Activated naive CD4-positive, alpha-beta T cell treated with Interleukin-2 at 50 U/mL for 16 hours (primary cell): ENCODE results near the gene NODAL.
"Not testable (repeated sequence)": the region's sequence is repeated elsewhere in the genome, so short reads cannot be mapped to it uniquely, and the experiment has no call there.

Source experiments
- DNase-seq: peaks from one replicate; pipeline ENCODE4 v3.0.0-alpha.2; 2020

Gene NODAL

DNA sequence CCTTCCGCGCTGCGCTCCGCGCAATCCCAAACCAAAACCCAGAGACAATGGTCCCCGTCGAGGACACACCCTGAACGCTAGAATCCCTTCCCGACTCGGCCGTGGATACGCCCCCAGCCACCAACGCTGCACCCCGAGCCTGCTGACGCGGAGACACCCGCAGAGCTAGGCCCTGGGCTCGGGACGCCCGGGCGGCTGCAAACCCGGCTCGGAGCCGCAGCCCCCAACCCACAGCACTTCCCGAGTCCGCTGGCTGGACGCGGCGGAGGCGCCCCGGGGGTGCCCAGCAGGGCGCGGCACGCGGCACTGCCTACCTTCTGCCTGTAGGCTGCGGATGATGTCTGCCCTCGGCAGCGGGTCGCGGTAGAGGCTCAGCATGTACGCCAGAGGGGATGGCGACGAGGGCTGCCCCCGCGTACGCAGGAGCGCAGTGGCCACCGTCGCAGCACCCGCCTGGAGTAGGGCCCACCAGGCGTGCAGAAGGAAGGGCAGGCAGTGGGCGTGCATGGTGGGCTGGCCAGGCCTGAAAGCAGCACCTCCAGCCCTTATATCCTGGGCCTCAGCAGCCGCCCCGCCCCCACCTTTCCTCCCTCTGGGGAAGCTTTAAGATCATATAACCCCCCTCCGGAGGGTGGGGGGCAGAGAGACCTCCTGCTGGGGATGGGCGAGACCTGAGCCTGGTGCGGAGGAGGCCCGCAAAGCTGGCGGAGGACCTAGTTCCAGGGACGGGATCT lies at the start of gene NODAL:
TSS of gene NODAL (minus strand) at position 521 of the 734 bp plus-strand sequence. CDS start at position 507, 14 bp downstream.
- DNase-seq = no peak

DNA sequence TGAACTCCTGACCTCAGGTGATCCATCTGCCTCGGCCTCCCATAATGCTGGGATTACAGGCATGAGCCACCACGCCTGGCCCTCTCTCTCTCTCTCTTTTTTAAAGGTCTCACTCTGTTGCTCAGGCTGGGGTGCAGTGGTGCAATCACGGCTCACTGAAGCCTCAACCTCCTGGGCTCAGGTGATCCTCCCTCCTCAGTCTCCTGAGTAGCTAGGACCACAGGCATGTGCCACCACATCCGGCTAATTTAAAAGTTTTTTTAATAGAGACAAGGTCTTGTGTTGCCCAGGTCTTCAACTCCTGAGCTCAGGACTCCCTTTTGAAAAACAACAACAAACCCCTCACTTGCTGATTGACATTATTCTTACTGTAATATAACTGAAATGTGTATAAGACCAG lies 48.7 kb upstream of the NODAL start:
- DNase-seq = no peak

DNA sequence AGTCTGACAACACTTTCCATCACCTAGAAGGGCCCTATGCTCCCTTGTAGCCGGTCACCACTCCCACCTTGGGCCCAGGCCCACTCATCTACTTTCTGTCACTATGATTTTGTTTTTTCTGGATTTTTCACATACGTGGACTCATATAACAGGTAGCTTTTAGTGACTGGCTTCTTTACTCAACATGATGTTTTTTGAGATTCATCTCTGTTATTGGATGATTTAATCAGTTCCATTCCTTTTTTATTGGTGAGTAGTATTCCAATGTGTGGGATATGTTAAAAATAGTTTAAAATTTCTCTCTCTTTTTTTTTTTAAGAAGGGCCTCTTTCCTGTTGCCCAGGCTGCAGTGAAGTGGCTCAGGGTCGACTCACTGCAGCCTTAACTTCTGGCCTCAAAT lies 46.3 kb upstream of the NODAL start:
- DNase-seq = no peak

DNA sequence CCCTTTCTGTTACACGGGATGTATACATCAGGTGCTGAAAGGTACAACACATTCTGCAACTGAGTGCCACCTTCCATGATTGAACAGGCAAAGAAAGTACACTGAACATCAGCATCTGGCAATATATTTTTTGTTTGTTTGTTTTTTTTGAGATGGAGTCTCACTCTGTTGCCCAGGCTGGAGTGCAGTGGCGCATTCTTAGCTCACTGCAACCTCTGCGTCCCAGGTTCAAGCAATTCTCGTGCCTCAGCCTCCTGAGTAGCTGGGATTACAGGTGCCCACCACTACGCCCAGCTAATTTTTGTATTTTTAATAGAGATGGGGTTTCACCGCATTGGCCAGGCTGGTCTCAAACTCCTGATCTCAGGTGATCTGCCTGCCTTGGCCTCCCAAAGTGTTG lies 42.4 kb upstream of the NODAL start:
- DNase-seq = not testable (repeated sequence)

DNA sequence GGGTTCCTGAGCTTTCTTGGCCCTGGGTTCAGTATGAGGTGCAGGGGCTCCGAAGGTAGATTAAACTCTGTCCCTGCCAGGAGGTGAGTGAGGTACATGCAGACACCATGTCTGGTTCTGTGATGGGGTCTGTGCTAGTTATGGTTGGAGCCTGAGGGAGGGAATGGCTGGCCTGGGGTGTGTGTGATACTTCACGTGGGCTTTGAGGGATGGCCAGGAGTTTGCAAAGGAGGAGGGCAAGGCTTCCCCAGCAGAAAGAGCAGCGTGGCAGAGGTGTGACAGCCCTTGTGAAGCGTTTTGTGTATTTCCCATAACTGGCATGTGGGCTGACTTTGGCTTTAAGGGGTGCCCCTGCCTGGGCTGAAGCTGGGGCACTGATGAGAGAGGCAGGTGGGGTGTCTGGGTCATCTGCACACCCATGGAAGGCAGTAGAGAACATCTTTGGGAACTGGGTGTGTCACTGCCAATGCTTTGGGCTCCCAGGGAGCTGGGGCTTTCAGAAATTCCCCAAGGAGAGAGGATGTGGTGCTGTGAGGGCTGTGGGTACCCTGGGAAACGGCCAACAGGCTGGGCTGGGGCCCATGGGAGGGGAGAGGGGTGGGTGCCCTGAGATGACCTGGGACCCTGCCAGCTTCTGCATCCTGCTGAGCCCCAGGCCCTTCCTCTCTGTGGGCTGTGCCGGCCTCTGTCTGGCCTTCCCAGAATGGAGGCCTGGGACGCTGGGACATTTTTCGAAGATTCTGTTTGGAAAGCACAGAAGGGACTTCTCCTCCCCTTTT lies 41.7 kb upstream of the NODAL start:
- no peak for DNase-seq

DNA sequence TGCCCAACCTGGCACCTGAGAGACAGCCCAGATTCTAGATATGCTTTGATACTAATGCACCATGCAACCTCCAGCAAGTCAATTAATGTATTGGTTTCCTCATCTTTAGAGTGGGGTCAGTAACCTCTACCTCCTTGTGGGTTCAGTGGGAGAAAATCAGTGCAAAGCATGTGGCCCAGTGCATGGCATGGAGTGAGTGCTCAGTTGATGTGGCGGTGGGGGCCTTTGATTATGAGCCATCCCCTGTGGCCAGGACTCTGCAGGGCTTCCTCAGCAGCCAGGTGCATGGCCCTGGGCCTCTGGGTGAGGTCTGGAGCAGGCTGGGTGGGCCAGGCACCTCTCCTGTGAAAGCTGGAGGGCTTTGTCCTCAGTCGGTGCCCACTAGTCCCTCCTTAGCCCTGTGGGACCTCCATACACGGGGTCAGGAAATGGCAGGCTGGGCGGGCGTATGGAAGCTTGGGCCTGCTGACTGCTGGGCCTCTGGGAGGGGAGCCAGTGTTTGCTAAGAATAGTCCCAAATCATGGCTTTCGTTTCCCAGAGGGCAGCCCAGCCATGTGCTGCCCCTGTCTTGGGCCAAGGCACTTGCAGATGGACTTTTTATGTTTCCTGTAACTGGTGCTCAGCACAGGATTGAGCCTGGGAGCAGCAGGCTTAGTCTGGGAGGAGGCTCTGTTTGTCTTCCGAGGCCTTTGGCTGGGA lies 40.5 kb upstream of the NODAL start:
- no peak for DNase-seq

DNA sequence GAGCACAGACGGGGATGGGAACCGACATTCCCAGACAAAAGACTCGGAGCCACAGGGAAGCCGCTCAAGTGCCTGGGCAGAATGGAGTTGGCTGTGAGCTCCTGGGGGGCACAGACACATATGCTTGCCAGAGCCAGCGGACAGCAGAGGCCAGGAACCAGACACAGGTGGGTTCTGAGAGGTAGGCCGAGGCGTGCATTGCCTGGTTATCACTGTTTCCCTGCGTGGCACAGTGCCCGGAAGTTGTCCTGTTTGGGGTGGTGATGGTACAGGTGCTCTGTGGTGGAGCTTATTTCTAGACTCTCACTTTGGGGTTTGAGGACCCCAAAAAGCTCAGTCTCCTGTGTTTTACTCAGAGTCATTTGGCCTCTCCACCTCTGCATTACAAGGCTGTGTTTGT lies 39.6 kb upstream of the NODAL start:
- DNase-seq = no peak

DNA sequence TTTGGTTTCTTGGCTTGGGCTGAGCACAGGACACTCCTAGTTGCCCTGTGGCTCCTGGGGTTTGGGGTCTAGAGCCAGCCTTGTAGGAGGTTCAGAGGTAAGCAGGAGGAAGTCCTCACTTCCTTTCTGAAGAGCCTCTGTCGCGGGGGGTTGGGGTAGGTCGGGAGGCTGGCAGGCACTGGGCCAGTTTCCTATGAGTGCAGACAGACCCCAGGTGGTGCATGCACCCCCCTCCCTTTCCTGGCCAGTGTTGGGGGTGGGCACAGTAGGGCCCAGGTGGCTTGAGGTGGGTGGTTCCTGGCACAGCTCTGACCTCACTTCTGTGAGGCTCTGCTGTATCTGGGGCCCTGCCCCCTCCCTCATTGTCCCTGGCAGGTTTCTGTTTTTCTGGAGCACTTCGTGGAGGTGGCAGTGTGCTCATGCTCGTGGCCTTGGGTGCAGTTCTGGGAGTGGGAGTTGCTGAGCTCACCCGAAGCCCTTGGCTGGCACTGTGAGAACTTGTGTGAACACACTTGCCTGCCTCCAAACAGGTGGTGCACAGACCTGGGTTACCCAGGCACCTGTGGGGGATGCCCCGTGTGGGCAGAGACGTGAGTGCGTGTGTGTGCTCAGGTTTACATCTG lies 38.9 kb upstream of the NODAL start:
- peak; percentile 15 for DNase-seq

DNA sequence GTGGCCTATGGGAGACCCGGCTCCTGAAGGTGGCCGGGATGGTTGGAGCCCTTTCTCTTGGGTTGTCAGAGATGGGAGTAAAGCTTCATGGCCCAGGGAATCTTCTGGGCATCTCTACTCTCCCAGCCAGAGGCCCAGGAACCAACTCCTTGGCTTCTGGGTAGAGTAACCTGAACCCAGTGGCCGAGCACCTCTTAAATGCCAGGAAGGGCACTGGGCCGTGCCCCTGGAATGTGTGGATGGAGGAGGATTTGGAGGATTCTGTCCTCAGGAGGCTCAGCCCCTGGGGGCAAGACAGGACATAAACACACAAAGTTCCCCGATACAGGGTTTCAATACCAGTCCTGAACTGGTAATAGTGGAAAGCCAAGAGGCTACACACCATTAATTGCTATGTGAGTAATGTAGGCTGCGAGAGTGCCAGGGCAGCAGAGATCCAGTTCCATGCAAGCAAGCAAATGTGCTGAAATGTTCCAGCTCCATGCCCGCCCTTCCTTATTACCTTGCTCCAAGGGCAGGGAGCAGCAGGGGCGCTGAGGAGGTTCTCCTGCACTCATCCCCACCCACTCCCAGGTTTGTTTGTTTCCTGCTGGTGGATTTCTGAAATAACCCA lies 38.3 kb upstream of the NODAL start:
- no peak for DNase-seq

DNA sequence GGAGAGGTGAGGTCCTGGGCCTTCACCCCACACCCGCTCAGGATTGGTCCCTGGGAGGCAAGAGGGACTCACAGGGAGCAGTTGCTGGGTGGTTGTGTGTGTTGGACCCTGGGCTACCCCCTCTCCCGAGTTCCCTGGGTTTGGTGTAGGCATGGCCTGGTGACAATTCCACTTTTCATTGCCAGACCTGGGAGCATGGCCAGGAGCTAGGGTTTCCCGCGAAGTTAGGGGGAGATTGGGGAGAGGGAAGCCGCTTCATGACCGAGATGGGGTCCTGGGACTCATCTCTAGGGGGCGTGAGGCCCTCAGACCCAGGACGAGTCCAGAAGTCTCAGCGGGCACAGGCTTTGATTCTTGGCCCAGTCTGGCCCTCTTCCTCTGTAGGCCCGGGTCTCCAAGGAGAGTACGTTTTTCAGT lies 37.7 kb upstream of the NODAL start:
- DNase-seq = no peak

DNA sequence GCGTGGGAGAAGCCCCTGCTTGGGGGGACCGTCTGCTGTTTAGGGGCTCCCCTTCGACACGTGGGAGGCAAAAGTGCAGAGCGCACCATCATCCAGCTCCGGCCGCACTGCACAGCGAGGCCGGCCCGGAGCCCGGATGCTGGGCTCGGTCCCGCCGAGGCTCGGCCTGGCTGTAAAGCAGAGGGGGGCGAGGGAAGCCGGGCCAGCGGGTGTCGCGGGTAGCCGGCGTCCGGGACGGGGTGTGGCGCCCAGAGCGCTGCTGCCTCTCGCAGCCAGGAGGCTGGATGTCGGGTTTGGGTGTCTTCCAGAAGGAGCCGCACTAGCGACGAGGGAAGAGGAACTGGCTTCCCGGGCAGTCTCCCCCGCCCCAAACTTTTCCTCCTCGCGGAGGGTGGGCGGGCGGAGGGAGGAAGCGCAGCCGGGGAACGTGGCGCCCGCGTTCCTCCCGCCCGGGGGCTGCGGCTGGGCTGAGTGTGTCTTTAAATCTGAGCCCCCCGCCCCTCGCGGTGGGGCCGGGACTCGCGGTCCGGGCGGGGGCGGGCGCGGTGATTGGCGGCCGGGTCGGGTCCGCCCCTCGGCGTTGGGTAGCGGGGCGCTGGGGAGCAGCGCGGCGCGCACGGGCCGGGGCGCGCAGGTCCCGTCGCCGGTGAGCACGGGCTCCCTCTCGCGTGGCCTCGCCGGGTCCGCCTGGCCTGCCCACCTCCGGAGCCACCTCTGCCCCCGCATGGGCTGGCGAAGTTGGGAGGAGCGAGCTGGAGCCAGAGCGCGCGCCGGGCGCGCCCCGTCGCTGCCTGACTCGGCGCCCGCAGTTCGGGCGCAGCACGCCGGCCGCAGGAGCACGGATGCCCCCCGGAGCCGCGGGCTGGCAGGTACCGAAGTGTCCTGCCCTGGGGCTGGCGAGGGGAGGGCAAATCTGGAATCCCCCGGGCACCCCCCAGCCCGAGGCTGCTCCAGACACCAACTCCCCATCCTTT lies 37.0 kb upstream of the NODAL start, which contains the start of gene PALD1:
TSS of gene PALD1 (plus strand) at position 577 of the 974 bp plus-strand sequence. CDS start 47,185 bp downstream, outside the sequence.
- DNase-seq = peak; percentile 50

DNA sequence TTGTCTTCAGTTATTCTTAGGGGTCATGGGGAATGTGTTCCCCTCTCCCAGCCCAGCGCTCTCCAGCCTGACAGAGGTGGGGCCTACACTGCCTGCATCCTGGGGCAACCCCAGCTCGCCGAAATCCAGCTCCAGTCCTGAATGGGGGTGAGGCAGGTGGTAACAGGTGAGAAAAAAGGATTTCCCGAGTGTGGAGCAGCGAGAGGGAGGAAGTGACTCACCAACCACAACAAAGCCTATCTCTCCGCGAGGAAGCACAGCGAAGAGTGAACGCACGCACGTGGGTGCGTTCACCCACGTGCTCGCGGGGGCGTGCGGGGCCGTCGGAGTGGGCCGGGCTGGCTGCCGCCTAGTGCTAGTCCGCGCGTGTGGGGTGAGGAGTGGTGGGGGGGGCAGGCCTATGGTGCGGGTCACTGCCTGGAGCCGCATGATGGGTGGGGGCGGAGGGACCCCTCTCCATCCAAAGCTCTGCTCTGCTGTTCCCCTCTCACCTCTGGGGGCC lies 36.2 kb upstream of the NODAL start:
- peak; percentile 74 for DNase-seq

DNA sequence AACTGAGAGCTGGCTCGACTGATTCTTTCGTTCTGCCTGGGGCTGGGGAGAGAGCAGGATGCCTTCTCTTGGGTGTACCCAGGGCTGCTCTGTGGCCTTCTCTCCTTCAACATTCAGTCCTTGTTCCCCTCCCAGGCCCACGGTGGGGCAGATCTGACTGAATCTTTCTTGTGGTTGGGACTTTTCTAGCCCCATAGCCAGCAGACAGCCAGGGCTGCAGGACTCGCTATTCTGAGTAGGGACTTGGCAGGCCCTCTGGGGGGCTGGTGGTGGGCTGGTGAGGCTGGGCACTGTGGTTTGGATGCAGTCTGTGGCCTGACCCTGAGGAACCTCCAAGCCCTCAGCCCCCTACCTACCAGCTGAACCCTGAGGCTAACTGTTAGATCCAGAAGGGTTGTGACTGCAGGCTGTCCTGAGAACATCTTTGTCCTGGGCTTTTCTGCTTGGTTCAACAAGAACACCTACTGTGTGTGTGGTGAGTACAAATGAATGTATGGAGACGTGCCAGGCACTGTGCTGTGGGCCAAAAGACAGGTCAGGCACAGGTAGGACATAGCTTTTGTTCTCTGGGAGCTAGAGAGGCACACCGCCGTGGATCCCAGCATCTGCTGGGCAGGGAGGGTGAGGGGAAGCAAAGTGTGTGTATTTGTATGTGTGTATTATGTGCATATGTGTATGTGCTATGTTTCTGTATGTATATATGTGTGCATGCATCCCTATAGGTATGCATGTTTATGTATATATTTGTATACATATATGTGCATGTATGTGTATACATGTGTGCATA lies 35.0 kb upstream of the NODAL start:
- DNase-seq = no peak

DNA sequence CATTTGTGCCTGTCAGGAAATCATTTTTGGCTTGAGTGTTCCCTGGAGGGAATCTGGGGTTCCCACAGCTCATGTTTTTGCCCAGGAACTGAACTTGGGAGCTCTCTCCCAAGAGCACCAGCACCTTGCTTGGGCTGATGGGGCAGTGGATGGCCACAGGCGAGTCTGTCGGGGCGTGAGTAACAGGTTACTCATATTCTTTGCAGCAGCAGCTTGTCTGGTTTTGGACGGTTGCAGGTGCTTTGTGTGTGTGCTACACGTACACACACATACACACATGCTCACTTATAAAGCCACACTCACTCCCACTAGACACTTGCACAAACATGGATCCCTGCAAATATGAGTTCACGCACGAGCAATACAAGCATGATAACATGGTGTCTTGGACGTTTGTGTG lies 34.2 kb upstream of the NODAL start:
- DNase-seq = no peak

DNA sequence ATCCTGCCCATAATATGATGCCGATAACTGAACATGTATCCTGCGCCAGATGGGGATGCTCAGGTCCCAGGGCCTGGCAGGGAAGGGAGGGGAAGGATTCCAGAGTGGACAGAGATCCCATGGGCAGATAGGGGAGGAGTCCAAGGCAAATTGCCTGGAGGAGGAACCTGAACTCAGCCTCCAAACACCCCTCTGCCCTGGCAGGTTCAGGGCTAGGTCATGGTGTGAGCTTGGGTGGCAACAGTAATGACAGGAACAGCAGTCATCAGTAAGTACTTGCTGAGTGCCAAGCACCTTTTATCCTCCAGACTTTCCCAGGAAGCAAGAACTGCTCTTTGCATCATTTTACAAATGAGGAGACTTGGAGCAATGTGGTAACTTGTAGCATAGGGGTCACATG lies 33.3 kb upstream of the NODAL start:
- DNase-seq = no peak

DNA sequence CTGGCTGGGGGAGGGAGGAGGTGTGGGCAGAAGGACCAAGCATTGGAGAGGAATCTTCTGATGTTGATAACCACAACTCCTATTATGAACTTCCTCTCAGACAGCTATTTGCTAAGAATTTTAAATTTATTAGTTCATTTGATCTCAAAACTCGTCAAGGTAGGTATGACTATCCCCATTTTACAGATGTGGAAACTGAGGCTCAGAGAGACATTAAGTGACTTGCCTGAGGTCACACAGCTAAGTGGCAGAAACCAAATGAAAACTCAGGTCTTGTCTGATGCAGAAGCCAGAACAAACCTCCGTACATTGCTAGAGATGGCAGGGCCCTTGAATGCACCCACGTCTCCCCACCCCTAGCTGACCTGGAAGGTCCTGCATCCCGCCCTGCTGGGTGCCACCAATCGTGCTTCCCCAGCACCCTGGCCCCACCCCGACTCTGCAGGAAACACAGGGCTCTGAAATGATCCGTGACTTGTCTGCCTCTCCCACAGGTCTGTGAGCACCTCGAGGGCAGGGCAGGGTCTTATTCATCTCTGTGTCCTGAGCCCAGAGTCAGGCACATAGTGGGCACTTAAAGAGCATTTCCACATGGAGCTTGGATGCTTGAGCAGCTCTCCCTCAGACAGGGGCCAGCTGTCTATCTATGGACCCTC lies 31.4 kb upstream of the NODAL start:
- DNase-seq = no peak

DNA sequence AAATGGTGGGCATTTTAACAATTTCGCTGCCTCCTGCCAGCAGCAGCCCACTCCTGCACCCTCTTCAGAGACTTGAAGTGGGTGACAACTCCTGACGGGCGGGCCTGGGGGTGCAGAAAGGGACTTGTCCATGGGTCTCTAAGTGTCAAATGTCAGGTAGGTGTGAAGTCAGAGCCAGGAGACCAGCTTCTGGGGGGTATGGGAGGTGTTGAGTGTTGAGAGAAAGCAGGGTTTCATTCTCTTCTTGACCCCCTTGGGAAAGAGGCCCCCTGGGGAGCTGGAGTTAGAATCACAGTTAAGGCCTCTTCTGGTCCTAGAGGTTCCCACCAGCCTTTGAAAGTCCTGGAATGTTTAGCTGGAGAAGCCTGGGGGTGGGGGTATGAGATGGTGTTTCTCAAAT lies 25.5 kb upstream of the NODAL start:
- no peak for DNase-seq

DNA sequence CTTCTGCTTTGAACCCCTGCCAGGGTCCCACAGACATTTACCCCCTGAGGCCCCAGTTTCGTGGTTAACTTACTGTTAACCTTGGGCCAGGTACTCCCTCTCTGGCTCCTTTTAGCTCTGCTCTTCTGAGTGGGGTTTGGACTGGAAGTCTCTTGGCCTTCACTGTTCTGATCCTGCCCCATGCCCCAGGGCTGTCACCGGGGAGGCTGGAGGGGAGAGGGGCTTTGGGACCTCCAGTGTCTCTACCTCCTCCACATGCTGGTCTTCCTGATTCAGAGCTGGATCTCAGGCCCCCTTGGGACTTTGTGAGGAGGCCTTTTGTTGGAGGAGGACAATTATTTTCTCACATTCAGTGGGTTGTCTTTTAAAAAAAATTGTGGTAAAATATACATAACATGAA lies 24.4 kb upstream of the NODAL start:
- no peak for DNase-seq

DNA sequence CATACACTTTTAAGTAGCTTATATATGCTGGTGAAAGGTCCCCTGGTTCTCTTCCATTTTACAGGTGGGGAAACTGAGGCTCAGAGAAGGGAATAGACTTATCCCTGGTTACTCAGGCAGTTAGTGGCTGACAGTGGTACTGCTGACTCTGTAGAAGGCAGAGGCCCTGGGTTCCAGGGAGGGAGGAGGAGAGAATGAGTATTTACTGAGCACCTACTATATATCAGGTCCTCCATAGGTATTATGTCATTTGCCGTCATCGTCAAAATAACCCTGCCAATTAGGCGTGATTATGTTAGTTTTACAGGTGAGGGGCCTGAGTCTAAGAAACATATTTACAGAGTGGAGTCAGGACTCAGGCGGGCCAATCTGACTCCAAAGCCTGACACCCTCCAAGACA lies 23.8 kb upstream of the NODAL start:
- DNase-seq = no peak
